IMR-90 (cell line): ENCODE results near the gene ETV3L. TPM values are rescaled to one million over a fixed set of nuclear protein-coding genes. Genes with fewer than 3 reads are reported as not detected.

Experiments
- ATAC-seq: fragments of 200-7000 bp; cut with Tn5 transposase; 2 replicates; pipeline ENCODE4 v1.9.1; 2020; ENCODE audit warnings: low read depth, mild to moderate bottlenecking, moderate library complexity
- BruUV-seq: library from RNA; stranded (reverse); fragments of 400-500 nt; replicated peaks from 2 replicates; lab custom pipeline; 2021; lab: Mats Ljungman, UMichigan
- CTCF ChIA-PET: fragments of 300-600 bp; formaldehyde crosslinking; extraction: SDS; loops from one replicate; lab custom pipeline; 2021; ENCODE audit warnings: antibody characterized with exemption; lab: Yijun Ruan, JAX
- POLR2A ChIA-PET: fragments of 300-600 bp; sonication (Branson Sonifier 250); formaldehyde crosslinking; loops from one replicate; lab custom pipeline; 2022; ENCODE audit warnings: antibody characterized with exemption; ENCODE audit not compliant: unreplicated experiment; lab: Charles Lee
- DNase-seq: peaks from one replicate; pipeline ENCODE4 v3.0.0; 2013
- H2AFZ ChIP-seq: replicated peaks from 2 replicates; pipeline ENCODE3; 2013; ENCODE audit warnings: low read length, mild to moderate bottlenecking; ENCODE audit not compliant: poor library complexity
- H2AK5ac ChIP-seq: 2 replicates; pipeline ENCODE4 v1.6.1; 2013; ENCODE audit warnings: low read depth, low read length, inconsistent platforms
- H2AK9ac ChIP-seq: replicated peaks from 2 replicates; pipeline ENCODE3; 2013; ENCODE audit warnings: mild to moderate bottlenecking, low read depth, low read length, moderate library complexity; ENCODE audit not compliant: poor library complexity
- H2BK120ac ChIP-seq: 2 replicates; pipeline ENCODE4 v1.6.1; 2013; ENCODE audit warnings: low read depth, low read length, inconsistent platforms
- H2BK15ac ChIP-seq: 3 replicates; pipeline ENCODE4 v1.6.1; 2013; ENCODE audit warnings: low read depth, low read length, inconsistent platforms
- H2BK20ac ChIP-seq: 2 replicates; pipeline ENCODE4 v1.6.1; 2013; ENCODE audit warnings: low read depth, mild to moderate bottlenecking, inconsistent platforms, low read length, moderate library complexity
- H2BK5ac ChIP-seq: 2 replicates; pipeline ENCODE4 v1.6.1; 2013; ENCODE audit warnings: mild to moderate bottlenecking, low read depth, low read length, inconsistent platforms; ENCODE audit not compliant: poor library complexity, severe bottlenecking
- H3K14ac ChIP-seq: replicated peaks from 2 replicates; pipeline ENCODE4 v1.6.1; 2013; ENCODE audit warnings: low read depth, low read length, inconsistent platforms
- H3K18ac ChIP-seq: 2 replicates; pipeline ENCODE4 v1.6.1; 2013; ENCODE audit warnings: low read depth, low read length, control low read depth
- H3K23ac ChIP-seq: 2 replicates; pipeline ENCODE4 v1.6.1; 2013; ENCODE audit warnings: low read depth, low read length, inconsistent platforms
- H3K27ac ChIP-seq: 2 replicates; pipeline ENCODE4 v1.5.1; 2013; ENCODE audit warnings: mild to moderate bottlenecking, control low read depth, low read length; ENCODE audit not compliant: insufficient read depth
- H3K27me3 ChIP-seq: 2 replicates; pipeline ENCODE4 v1.6.1; 2013; ENCODE audit warnings: low read length; ENCODE audit not compliant: control insufficient read depth, insufficient read depth
- H3K36me3 ChIP-seq: 2 replicates; pipeline ENCODE4 v1.6.1; 2013; ENCODE audit warnings: low read length, mixed read lengths; ENCODE audit not compliant: control insufficient read depth, insufficient read depth
- H3K4ac ChIP-seq: 2 replicates; pipeline ENCODE4 v1.6.1; 2013; ENCODE audit warnings: low read depth, low read length, inconsistent platforms
- H3K4me1 ChIP-seq: 2 replicates; pipeline ENCODE4 v1.6.1; 2013; ENCODE audit warnings: low read length, mixed read lengths; ENCODE audit not compliant: control insufficient read depth, insufficient read depth
- H3K4me2 ChIP-seq: 2 replicates; pipeline ENCODE4 v1.6.1; 2013; ENCODE audit warnings: low read depth, mild to moderate bottlenecking, control low read depth, low read length, moderate library complexity
- H3K4me3 ChIP-seq: 2 replicates; pipeline ENCODE4 v1.5.1; 2013; ENCODE audit warnings: low read depth, mild to moderate bottlenecking, control low read depth, low read length, moderate library complexity; ENCODE audit not compliant: insufficient read depth
- H3K56ac ChIP-seq: 2 replicates; pipeline ENCODE4 v1.6.1; 2013; ENCODE audit warnings: low read length, inconsistent platforms; ENCODE audit not compliant: insufficient read depth; ENCODE audit errors: extremely low read depth
- H3K79me1 ChIP-seq, 2 experiments: 2 replicates each; pipeline ENCODE4 v1.6.1; 2013; ENCODE audit warnings: low read length in 2 of 2, inconsistent platforms in 1 of 2, low read depth in 1 of 2
- H3K9ac ChIP-seq: 2 replicates; pipeline ENCODE4 v1.6.1; 2013; ENCODE audit warnings: low read depth, low read length, control low read depth
- H3K9me1 ChIP-seq: 2 replicates; pipeline ENCODE4 v1.6.1; 2013; ENCODE audit warnings: low read length, inconsistent platforms; ENCODE audit not compliant: insufficient read depth
- H3K9me3 ChIP-seq: 2 replicates; pipeline ENCODE4 v1.6.1; 2013; ENCODE audit warnings: low read length; ENCODE audit not compliant: control insufficient read depth, insufficient read depth
- H4K20me1 ChIP-seq: 2 replicates; pipeline ENCODE4 v1.6.1; 2013; ENCODE audit warnings: low read length, inconsistent platforms; ENCODE audit not compliant: insufficient read depth
- H4K5ac ChIP-seq: 2 replicates; pipeline ENCODE4 v1.6.1; 2013; ENCODE audit warnings: mild to moderate bottlenecking, low read depth, low read length, control low read depth
- H4K8ac ChIP-seq, 2 experiments: 2 replicates each; pipeline ENCODE4 v1.6.1; 2013; ENCODE audit warnings: low read depth in 2 of 2, low read length in 2 of 2, control low read depth in 1 of 2, inconsistent platforms in 1 of 2
- H4K91ac ChIP-seq: 2 replicates; pipeline ENCODE4 v1.6.1; 2013; ENCODE audit warnings: low read depth, low read length, inconsistent platforms; ENCODE audit not compliant: insufficient read depth
- CTCF ChIP-seq: conservative IDR thresholded peaks from 2 replicates; pipeline ENCODE4 v1.5.1; 2012; ENCODE audit warnings: mild to moderate bottlenecking, low read depth, low read length, improper control_type of control experiment
- ELK1 ChIP-seq: fragments of 150-350 bp; IDR thresholded peaks from 2 replicates; pipeline ENCODE4 v1.6.1; 2016; ENCODE audit warnings: low read depth, mild to moderate bottlenecking, low read length, moderate library complexity, borderline replicate concordance
- RAD21 ChIP-seq: IDR thresholded peaks from 2 replicates; pipeline ENCODE4 v1.6.1; 2012; ENCODE audit warnings: low read length, improper control_type of control experiment
- SMC3 ChIP-seq: fragments of 150-350 bp; IDR thresholded peaks from 2 replicates; pipeline ENCODE4 v1.6.1; 2016; ENCODE audit warnings: low read depth, mild to moderate bottlenecking, antibody characterized with exemption, low read length, moderate library complexity
- USF2 ChIP-seq: fragments of 150-350 bp; IDR thresholded peaks from 2 replicates; pipeline ENCODE4 v1.6.1; 2017; ENCODE audit warnings: mild to moderate bottlenecking, antibody characterized with exemption, low read length, low read depth
- WGBS, 2 experiments: methylation state at CpG; one replicate each; pipeline versions ENCODE4 v1.1.5 to v1.1.7; 2013; ENCODE audit warnings: missing lambda C conversion rate in 2 of 2; ENCODE audit not compliant: insufficient read length in 1 of 2; ENCODE audit errors: extremely low coverage in 2 of 2; 5-methylcytosine and 5-hydroxymethylcytosine counted together
- dilution Hi-C: fragments of 300-500 bp; cut with HindIII; formaldehyde crosslinking; loops from one replicate; pipeline ENCODE4 v1.14.3; 2018; ENCODE audit warnings: low sequenced_read_pairs; ENCODE audit not compliant: unreplicated experiment
- in situ Hi-C: fragments of 300-500 bp; cut with MboI; formaldehyde crosslinking; loops from 3 replicates; pipeline ENCODE4 v1.14.3; 2019; ENCODE audit warnings: low sequenced_read_pairs, inconsistent platforms, mixed read lengths
- intact Hi-C: fragments of 100-400 bp; cut with micrococcal nuclease; formaldehyde crosslinking; loops from 2 replicates; pipeline ENCODE4 v1.10.0; 2022
- polyA plus RNA-seq, 3 experiments: library from polyadenylated mRNA; depleted of rRNA; stranded (reverse); fragments of >200 nt; gene quantifications; 2 replicates each; pipeline ENCODE4 v1.2.3, GENCODE V29; 2012; ENCODE audit warnings: low replicate concordance in 1 of 3
- total RNA-seq: library from RNA; depleted of rRNA; stranded (reverse); fragments of >200 nt; gene quantifications from 2 replicates; pipeline ENCODE4 v1.2.3, GENCODE V29; 2012

ETV3L gene
- total and polyA plus RNA-seq, 2 of the 4 experiments (the other 2 are of a cell fraction), result not detected

- H2AK9ac ChIP-seq, result no peak overlapping the region
- no peaks in the 10 kb centered on the region for H3K4me1 ChIP-seq
- no peak overlapping the region for H4K5ac ChIP-seq
- no peak overlapping the region for H4K8ac ChIP-seq
- in situ Hi-C loops, result no loop called here
- no peak overlapping the region for H3K14ac ChIP-seq
- no peak overlapping the region for H3K4me3 ChIP-seq
- no peak overlapping the region for H2BK15ac ChIP-seq
- H2BK5ac ChIP-seq, result no peak overlapping the region
- H2BK120ac ChIP-seq, result no peak overlapping the region
- ChIA-PET CTCF (interaction anchor here (0.5 to 1.6 kb wide), 8 partner anchors 11 to 181 kb away, joined by 3 to 7 read pairs (median 4); no protein-coding TSS in a partner anchor), POLR2A (no interaction called here)
- H3K4ac ChIP-seq, result no peak overlapping the region
- no peak overlapping the region for H3K23ac ChIP-seq
- H4K91ac ChIP-seq, result no peak overlapping the region
- no peaks in the 10 kb centered on the region for H3K36me3 ChIP-seq
- DNase-seq (peak; percentile 68), ATAC-seq (peak; percentile 92)
- intact Hi-C loops, result loop anchor here (1.0 to 5.0 kb wide), 3 partner anchors 82 to 115 kb away; no protein-coding TSS in a partner anchor
- dilution Hi-C loops, result no loop called here
- H3K27ac ChIP-seq, result no peak overlapping the region
- no TSS peak for BruUV-seq
- peaks cover 22% of the 10 kb centered on the region for H3K27me3 ChIP-seq
- H2BK20ac ChIP-seq, result no peak overlapping the region
- no peak overlapping the region; the same call in 1 of the 2 replicates for H3K18ac ChIP-seq
- H2AK5ac ChIP-seq, result no peak overlapping the region
- no peak overlapping the region for H3K56ac ChIP-seq
- H3K9ac ChIP-seq, result no peak overlapping the region
- H2AFZ ChIP-seq, result peak overlapping the region; percentile 86
- H3K79me1 ChIP-seq, result no peaks in the 10 kb centered on the region
- WGBS, 2 experiments, result 15% methylated on average over 20 of the region's 35 CpGs; no CpG with 5 or more reads in 1 of the 2 experiments
- no peaks in the 10 kb centered on the region for H3K9me3 ChIP-seq
- no peaks in the 10 kb centered on the region for H3K9me1 ChIP-seq
- H3K4me2 ChIP-seq, result peak overlapping the region; percentile 3; the same call in 1 of the 2 replicates
- no peaks in the 10 kb centered on the region for H4K20me1 ChIP-seq
- TF ChIP-seq RAD21 (peak; percentile 59), USF2 (no peak), SMC3 (peak; percentile 32), CTCF (peak; percentile 59), ELK1 (no peak)
Observed at GRCh38 chr1:157073944-157074685, 25.5 kb downstream of the ETV3L start.
